GM21526 (cell line): Measurements from ENCODE around the gene SNCB.
A peak's percentile ranks its signal among the peaks of the same experiment; 100 is the strongest.

Source experiments
- ATAC-seq: cut with Tn5 transposase; IDR thresholded peaks from one replicate; pipeline ENCODE4 v1.9.1; 2021; ENCODE audit warnings: moderate library complexity; ENCODE audit not compliant: unreplicated experiment, low FRiP score

SNCB gene

GRCh38 chr5:176625966-176626875 lies 4.1 kb downstream of the SNCB start:
- ATAC-seq, result no peak

- ATAC-seq, result no peak
These were observed 4.8 kb downstream of the SNCB start for GRCh38 chr5:176625512-176625911.

- ATAC-seq, result no peak
These were observed 5.4 kb downstream of the SNCB start for GRCh38 chr5:176624938-176625337.

- no peak for ATAC-seq
These were observed 6.2 kb downstream of the SNCB start for GRCh38 chr5:176624142-176624541.

GRCh38 chr5:176621661-176622079 lies 8.7 kb downstream of the SNCB start:
- no peak for ATAC-seq

- no peak for ATAC-seq
These were observed 9.9 kb downstream of the SNCB start for GRCh38 chr5:176620333-176620981.

- ATAC-seq, result no peak
These were observed 10.6 kb downstream of the SNCB start for GRCh38 chr5:176619569-176620332.

- ATAC-seq, result peak; percentile 84
These were observed 11.1 kb downstream of the SNCB start for GRCh38 chr5:176619203-176619568.

- no peak for ATAC-seq
These were observed 11.6 kb downstream of the SNCB start for GRCh38 chr5:176618783-176619182.

GRCh38 chr5:176616511-176616910 lies 13.8 kb downstream of the SNCB start:
- ATAC-seq, result no peak

- ATAC-seq, result no peak
These were observed 15.4 kb downstream of the SNCB start for GRCh38 chr5:176614805-176615478.

- ATAC-seq, result no peak
These were observed 17.5 kb downstream of the SNCB start for GRCh38 chr5:176612855-176613254.

- ATAC-seq, result no peak
These were observed 18.3 kb downstream of the SNCB start for GRCh38 chr5:176612008-176612407.

GRCh38 chr5:176611435-176611834 lies 18.9 kb downstream of the SNCB start:
- ATAC-seq, result no peak

- ATAC-seq, result no peak
These were observed 19.9 kb downstream of the SNCB start for GRCh38 chr5:176610435-176610773.

GRCh38 chr5:176609724-176610434 lies 20.5 kb downstream of the SNCB start, which contains the start of gene GPRIN1:
GPRIN1 (minus strand) TSS chr5:176610156; CDS start chr5:176599834, 10,322 bp downstream.
- peak; percentile 54 for ATAC-seq

- peak; percentile 13 for ATAC-seq
These were observed 21.2 kb downstream of the SNCB start for GRCh38 chr5:176608937-176609723.

GRCh38 chr5:176608142-176608705 lies 22.1 kb downstream of the SNCB start:
- ATAC-seq, result no peak

GRCh38 chr5:176606875-176607274 lies 23.5 kb downstream of the SNCB start:
- no peak for ATAC-seq
